ENCODE measurements around the gene MAGEB1. TPM values are rescaled to one million over a fixed set of nuclear protein-coding genes. Genes with fewer than 3 reads are reported as not detected.

MAGEB1 gene
- total RNA-seq, 1 experiment from 2014 or later = not detected

GRCh38 chrX:30241724-30242415, 5.1 kb upstream of the MAGEB1 start, which contains the start of gene MAGEB4:
Gene MAGEB4 (plus strand): TSS chrX:30242000. CDS start chrX:30242136, 136 bp downstream.
- CTCF ChIA-PET = no interaction called here
- intact Hi-C loops (cut with micrococcal nuclease) = no loop called here
- no peak within 1 kb of the TSS for H3K27ac ChIP-seq (ENCODE audit: low read length)

GRCh38 chrX:30248854-30249253, 1.9 kb downstream of the MAGEB1 start:
- Histone ChIP-seq H3K27ac (ENCODE audit: low read length) (no peak overlapping the region), H3K4me2 (ENCODE audit: low read length) (no peak overlapping the region), H3K27me3 (ENCODE audit: low read length) (0 out of 2 replicates have a peak, but pooled peaks cover 5% of the 10 kb centered on the region), H3F3A (ENCODE audit: low read length, unreplicated experiment) (no peaks in the 10 kb centered on the region), H3K9me3 (ENCODE audit: low read length) (no peaks in the 10 kb centered on the region), H3K9ac (ENCODE audit: low read length) (no peak overlapping the region), H2AFZ (ENCODE audit: low read length) (no peak overlapping the region), H3K9me2 (replicated peaks; ENCODE audit: low read length) (no peaks in the 10 kb centered on the region), H4K20me1 (ENCODE audit: low read length) (no peaks in the 10 kb centered on the region), H3K36me3 (ENCODE audit: low read depth, low read length) (no peaks in the 10 kb centered on the region), H3K4me3 (ENCODE audit: low read length) (no peak overlapping the region), H3K4me1 (ENCODE audit: insufficient read depth, low read length) (no peaks in the 10 kb centered on the region), H3K79me2 (ENCODE audit: low read length) (no peaks in the 10 kb centered on the region)
- DNase-seq = no peak
- no TSS peak for BruUV-seq (replicated peaks)
- TF ChIP-seq EZH2phosphoT487 (IDR thresholded peaks at IDR 0.05; ENCODE audit: borderline replicate concordance, low read length) = no peak
- no peak for TF ChIP-seq CTCF (conservative IDR thresholded peaks at IDR 0.05; ENCODE audit: low read depth, low read length)
- TF ChIP-seq EZH2 (IDR thresholded peaks at IDR 0.05; ENCODE audit: low read length, unreplicated experiment) = no peak
- intact Hi-C loops (cut with micrococcal nuclease) = no loop called here
- ATAC-seq = no peak
- ChIA-PET POLR2A (ENCODE audit: unreplicated experiment) (no interaction called here), CTCF (no interaction called here)

More at GRCh38 chrX:30241724-30242415, 5.1 kb upstream of the MAGEB1 start, which contains the start of gene MAGEB4:
- ATAC-seq (no peak), DNase-seq (no peak)
- POLR2A ChIA-PET (ENCODE audit: unreplicated experiment) = no interaction called here
- H3K4me1 ChIP-seq (ENCODE audit: insufficient read depth, low read length) = no peaks in the 10 kb centered on the region
- TF ChIP-seq EZH2 (IDR thresholded peaks at IDR 0.05; ENCODE audit: low read length, unreplicated experiment) (no peak), EZH2phosphoT487 (IDR thresholded peaks at IDR 0.05; ENCODE audit: borderline replicate concordance, low read length) (no peak), CTCF (conservative IDR thresholded peaks at IDR 0.05; ENCODE audit: low read depth, low read length) (no peak)
- no peaks in the 10 kb centered on the region for H3K79me2 ChIP-seq (ENCODE audit: low read length)
- H3K36me3 ChIP-seq (ENCODE audit: low read depth, low read length) = no peaks in the 10 kb centered on the region
- no peaks in the 10 kb centered on the region for H3K9me2 ChIP-seq (replicated peaks; ENCODE audit: low read length)
- no peak within 1 kb of the TSS for H3K9ac ChIP-seq (ENCODE audit: low read length)
- no peaks in the 10 kb centered on the region for H3F3A ChIP-seq (ENCODE audit: low read length, unreplicated experiment)
- H4K20me1 ChIP-seq (ENCODE audit: low read length) = no peaks in the 10 kb centered on the region
- H3K4me2 ChIP-seq (ENCODE audit: low read length) = no peak within 1 kb of the TSS
- no peak within 1 kb of the TSS for H3K4me3 ChIP-seq (ENCODE audit: low read length)
- no peaks in the 10 kb centered on the region for H3K9me3 ChIP-seq (ENCODE audit: low read length)
- H2AFZ ChIP-seq (ENCODE audit: low read length) = no peak within 1 kb of the TSS
- H3K27me3 ChIP-seq (ENCODE audit: low read length) = peaks cover 10% of the 10 kb centered on the region; the same call in 1 of the 2 replicates
- no TSS peak for BruUV-seq (replicated peaks)

- no peak overlapping the region for H3K9ac ChIP-seq (ENCODE audit: low read length)
- no peaks in the 10 kb centered on the region for H3K27me3 ChIP-seq (ENCODE audit: low read length)
- ChIA-PET CTCF (no interaction called here), POLR2A (ENCODE audit: unreplicated experiment) (no interaction called here)
- ATAC-seq (no peak), DNase-seq (no peak)
- H3K4me1 ChIP-seq (ENCODE audit: insufficient read depth, low read length) = no peaks in the 10 kb centered on the region
- TF ChIP-seq EZH2phosphoT487 (IDR thresholded peaks at IDR 0.05; ENCODE audit: borderline replicate concordance, low read length) (no peak), CTCF (conservative IDR thresholded peaks at IDR 0.05; ENCODE audit: low read depth, low read length) (no peak), EZH2 (IDR thresholded peaks at IDR 0.05; ENCODE audit: low read length, unreplicated experiment) (no peak)
- H3K9me2 ChIP-seq (replicated peaks; ENCODE audit: low read length) = no peaks in the 10 kb centered on the region
- no peaks in the 10 kb centered on the region for H3K36me3 ChIP-seq (ENCODE audit: low read depth, low read length)
- no peaks in the 10 kb centered on the region for H4K20me1 ChIP-seq (ENCODE audit: low read length)
- no peak overlapping the region for H3K27ac ChIP-seq (ENCODE audit: low read length)
- no peaks in the 10 kb centered on the region for H3F3A ChIP-seq (ENCODE audit: low read length, unreplicated experiment)
- intact Hi-C loops (cut with micrococcal nuclease) = no loop called here
- no peak overlapping the region for H3K4me2 ChIP-seq (ENCODE audit: low read length)
- no peak overlapping the region for H3K4me3 ChIP-seq (ENCODE audit: low read length)
- 0 out of 2 replicates have a peak, but pooled peaks cover 3% of the 10 kb centered on the region for H3K9me3 ChIP-seq (ENCODE audit: low read length)
- no peak overlapping the region for H2AFZ ChIP-seq (ENCODE audit: low read length)
- no TSS peak for BruUV-seq (replicated peaks)
- no peaks in the 10 kb centered on the region for H3K79me2 ChIP-seq (ENCODE audit: low read length)
These were observed 6.3 kb downstream of the MAGEB1 start for GRCh38 chrX:30253257-30253656.
